HG03159 (cell line): Measurements from ENCODE around the gene GTF3C6.
"Not testable (repeated sequence)": the region's sequence is repeated elsewhere in the genome, so short reads cannot be mapped to it uniquely, and the experiment has no call there.

Source experiments
- ATAC-seq: cut with Tn5 transposase; IDR thresholded peaks from one replicate; pipeline ENCODE4 v1.9.1; 2021; ENCODE audit warnings: mild to moderate bottlenecking, moderate library complexity; ENCODE audit not compliant: unreplicated experiment

Gene GTF3C6

DNA sequence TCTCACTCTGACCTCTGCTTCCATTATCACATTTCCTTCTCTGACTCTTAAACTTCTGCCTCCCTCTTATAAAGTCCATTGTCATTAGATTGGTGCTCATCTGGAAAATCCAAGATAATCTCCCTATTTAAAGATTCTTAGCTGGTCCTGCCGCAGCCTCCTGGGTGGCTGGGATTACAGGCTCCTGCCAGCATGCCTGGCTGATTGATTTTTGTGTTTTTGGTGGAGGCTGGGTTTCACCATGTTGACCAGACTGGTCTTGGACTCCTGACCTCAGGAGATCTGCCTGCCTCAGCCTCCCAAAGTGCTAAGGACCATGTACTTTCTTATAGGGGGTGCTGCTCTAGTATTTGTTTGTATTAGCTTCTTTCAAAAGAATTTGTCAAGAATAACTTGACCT lies 18.1 kb downstream of the GTF3C6 start:
- no peak for ATAC-seq

DNA sequence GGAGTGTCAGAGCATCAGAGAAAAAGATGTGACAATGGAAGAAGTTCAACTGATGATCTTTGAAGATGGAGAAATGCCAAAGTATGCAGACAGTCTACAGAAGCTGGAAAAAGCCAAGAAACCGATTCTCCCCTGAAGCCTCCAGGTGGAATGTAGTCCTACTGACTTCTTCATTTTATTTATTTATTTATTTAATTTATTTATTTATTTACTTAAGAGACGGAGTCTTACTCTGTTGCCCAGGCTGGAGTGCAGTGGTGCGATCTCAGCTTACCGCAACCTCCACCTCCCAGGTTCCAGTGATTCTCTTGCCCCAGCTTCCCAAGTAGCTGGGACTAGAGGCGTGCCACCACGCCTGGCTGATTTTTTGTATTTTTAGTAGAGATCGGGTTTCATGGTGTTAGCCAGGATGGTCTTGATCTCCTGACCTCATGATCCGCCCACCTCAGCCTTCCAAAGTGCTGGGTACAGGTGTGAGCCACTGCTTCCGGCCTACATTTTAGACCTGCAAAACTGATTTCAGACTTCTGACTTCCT lies 21.1 kb downstream of the GTF3C6 start:
- no peak for ATAC-seq

DNA sequence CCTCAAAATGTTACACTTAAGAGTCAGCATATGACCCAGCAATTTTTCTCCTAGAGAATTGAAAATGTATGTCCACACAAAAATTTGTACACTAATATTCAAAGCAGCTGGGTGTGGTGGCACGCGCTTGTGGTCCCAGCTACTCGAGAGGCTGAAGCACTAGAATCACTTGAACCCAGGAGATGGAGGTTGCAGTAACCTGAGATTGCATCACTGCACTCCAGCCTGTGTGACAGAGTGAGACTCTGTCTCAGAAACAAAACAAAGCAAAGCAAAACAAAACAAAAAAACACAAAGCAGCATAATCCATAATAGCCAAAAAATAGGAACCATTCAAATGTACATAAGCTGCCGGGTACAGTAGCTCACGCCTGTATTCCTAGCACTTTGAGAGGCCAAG lies 21.7 kb downstream of the GTF3C6 start:
- ATAC-seq: no peak

DNA sequence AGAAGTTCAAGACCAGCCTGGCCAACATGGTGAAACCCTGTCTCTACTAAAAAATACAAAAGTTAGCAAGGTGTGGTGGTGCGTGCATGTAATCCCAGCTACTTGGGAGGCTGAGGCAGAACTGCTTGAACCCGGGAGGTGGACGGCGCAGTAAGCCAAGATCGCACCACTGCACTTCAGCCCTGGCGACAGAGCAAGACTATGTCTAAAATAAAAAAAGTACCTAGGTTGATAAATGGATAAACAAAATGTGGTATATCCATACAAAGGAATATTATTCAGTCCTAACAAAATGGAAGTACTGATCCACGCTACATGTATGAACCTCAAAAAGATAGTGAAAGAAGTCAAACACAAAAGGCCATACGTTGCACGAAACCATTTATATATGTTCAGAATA lies 22.1 kb downstream of the GTF3C6 start:
- no peak for ATAC-seq

DNA sequence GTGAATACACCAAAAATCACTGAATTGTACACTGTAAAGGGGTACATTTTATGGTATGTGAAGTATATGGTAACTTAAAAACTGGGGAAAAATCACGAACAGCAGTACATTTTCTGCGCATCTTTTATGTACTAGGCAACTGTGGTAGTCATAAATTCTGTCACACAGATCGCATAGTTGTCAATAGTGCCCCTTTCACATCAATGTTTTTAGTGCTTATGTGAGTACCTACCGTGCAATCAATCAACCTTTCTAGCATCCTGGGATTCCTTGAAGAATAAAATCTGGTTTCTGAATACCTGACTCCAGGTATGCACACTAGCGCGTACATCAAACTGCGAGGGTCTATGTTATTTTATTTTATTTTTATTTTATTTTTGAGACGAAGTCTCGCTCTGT lies 22.7 kb downstream of the GTF3C6 start:
- ATAC-seq: no peak

DNA sequence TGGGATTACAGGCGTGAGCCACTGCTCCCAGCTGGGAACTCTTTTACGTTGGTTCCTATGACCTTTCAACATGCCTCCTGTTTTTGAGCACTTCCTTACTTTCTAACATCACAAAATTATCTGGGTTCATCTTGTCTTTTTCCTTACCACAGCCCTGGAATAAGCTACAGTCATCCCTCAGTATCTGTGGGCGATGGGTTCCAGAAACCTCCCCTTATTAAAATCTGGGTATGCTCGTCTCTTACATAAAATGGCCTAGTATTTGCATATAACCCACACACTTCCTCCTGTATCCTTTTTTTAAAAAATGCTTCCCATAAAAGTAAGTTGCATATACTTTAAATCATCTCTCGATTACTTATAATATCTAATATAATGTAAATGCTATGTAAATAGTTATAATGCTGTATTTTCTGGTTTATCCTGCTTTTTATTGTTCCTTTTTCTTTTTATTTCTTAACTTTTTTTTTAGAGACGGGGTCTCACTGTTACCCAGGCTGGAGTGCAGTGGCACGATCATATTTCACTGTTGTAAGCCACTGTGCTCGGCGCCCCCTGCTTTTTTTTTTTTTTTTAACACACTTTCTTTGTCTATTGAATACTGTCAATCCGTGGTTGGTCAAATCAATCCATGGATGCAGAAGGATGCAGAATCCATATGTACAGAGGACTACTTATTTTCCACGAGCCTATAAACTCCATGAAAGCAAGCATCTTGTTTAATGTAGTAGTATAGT lies 32.5 kb downstream of the GTF3C6 start:
- ATAC-seq: no peak

DNA sequence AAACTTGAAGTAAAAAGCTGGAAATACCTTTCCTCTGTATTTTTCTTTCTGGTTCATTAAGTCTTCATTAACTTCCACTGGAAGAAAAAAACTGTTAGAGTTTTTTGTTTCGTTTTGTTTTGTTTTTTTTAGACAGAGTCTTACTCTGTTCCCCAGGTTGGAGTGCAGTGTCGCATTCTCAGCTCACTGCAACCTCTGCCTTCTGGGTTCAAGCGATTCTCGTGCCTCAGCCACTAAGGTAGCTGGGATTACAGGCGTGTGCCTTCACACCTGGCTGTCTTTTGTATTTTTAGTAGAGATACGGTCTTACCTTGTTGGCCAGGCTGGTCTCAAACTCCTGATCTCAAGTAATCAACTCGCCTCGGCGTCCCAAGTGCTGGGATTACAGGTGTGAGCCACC lies 38.2 kb downstream of the GTF3C6 start:
- no peak for ATAC-seq

DNA sequence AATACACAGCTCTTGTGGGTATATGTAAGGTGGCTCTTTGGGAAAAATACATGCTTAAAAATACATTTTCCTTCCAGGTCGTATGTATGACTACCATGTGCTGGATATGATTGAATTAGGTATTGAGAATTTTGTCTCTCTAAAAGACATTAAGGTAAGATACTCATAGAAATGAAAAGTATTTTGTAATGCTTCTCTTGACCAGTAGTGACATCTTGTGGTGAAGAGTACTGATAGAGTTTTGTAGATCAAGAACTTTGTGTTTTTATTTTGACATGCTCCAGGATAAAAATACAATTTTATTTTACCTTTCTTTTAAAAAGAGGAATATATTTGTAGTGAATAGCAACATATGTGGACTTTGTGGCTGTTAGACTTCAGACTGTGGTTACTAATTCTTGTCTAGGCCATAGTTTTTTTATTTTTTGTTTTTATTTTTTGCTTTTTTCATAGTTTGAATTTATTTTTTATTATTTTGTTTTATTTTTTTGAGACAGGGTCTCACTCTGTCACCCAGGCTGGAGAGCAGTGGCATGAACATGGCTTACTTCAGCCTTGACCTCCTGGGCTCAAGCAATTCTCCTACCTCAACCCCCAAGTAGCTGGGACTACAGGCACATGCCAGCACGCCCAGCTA lies 41.2 kb downstream of the GTF3C6 start:
- no peak for ATAC-seq

DNA sequence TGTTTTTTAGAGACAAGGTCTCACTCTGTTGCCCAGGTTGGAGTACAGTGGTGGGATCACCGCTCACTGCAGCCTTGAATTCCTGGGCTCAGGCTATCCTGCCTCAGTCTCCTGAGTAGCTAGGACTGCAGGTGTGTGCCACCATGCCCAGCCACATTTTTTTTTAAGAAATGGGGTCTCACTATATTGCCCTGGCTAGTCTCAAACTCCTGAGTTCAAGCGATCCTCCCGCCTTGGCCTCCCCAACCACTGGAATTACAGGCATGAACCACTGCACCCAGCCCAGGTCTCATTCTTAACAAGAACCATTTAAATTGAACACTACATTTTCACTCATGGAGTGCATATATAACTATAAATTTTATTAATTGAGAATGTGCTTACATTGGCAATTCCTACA lies 43.8 kb downstream of the GTF3C6 start:
- no peak for ATAC-seq

DNA sequence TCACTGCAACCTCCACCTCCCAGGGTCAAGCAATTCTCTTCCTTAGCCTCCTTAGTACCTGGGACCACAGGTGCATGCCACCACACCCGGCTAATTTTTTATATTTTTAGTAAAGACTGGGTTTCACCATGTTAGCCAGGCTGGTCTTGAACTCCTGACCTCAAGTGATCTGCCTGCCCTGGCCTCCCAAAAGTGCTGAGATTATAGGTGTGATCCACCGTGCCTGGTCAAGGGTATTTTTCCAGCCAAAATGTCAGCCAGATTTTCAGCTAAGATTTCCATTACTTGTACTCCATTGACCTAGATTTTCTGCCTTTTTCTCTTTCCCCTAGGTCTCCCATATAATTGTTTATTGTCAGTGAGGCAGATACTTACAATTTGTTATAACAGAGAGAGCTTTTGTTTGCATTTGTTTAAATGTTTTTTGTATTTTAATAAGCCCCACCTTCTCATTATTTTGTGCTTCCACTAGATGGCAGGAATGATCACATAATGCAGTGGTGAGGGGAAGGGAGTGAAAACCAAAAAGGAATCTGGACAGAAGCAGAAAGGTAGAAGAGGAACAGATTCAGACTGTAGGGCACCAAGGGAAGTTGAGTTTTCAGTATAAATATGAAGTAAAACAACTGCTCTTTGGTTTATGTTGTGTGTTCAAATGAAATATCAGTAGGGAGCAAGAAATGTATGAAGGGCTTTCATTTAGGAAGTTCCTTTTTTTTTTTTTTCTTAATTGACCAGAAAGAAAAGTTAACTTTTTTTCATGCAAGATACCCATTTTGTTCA lies 53.0 kb downstream of the GTF3C6 start:
- no peak for ATAC-seq

DNA sequence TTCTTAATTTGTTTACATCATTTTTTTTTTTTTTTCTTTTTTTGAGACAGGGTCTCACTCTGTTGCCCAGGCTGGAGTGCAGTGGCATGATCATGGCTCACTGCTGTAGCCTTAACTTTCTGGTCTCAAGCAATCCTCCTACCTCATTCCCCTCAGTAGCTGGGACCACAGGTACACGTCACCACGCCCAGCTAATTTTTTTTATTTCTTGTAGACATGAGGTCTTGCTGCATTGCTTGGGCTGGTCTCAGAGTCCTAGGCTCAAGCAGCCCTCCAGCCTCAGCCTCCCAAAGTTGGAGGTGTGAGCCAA lies 53.6 kb downstream of the GTF3C6 start:
- ATAC-seq: no peak

DNA sequence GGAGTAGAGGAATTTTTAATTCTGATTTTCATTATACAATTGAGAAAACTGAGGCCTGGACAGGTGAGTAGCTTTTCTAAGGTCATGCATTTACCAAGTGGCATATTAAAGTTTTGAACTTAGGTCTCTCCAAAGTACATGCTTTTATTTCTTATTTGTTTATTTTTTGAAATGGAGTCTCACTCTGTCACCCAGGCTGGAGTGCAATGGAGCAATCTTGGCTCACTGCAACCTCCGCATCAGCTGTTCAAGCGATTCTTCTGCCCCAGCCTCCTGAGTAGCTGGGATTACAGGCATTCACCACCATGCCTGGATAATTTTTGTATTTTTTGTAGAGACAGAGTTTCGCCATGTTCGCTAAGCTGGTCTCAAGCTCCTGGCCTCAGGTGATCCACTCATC lies 54.0 kb downstream of the GTF3C6 start:
- ATAC-seq: not testable (repeated sequence)

DNA sequence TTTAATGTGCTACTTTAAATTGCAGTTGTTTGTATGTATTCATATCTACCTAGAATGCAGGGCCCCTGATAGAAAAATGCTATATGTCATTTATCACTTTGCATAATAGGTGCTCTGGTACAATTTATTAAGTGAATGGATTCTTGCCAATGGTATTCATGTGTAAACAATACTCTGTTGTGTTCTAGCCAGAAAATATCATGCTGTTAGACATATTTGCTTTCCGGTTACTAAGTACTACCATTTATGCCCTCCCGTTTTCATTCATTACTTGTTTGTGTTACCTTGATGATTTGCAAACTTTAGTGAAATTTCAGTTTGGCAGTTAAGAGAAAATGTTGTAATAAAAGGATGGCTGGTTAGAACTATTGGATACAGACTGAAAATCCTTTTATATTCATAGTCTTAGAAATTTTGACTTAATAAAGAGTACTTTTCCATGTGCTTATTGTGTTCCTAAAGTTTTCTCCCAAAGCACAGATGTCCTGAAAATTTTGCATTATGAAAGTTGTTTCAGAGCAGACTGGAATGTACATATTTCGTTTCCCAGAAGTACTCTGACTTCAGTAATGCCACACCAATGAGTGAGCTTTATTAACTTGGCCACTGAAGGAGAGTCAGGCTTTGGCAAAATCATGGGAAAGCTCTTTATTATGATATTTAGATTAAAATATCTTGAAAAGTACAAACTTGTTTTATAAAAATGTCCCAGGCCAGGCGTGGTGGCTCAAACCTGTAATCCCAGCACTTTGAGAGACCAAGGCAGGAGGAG lies 54.8 kb downstream of the GTF3C6 start:
- ATAC-seq: no peak

DNA sequence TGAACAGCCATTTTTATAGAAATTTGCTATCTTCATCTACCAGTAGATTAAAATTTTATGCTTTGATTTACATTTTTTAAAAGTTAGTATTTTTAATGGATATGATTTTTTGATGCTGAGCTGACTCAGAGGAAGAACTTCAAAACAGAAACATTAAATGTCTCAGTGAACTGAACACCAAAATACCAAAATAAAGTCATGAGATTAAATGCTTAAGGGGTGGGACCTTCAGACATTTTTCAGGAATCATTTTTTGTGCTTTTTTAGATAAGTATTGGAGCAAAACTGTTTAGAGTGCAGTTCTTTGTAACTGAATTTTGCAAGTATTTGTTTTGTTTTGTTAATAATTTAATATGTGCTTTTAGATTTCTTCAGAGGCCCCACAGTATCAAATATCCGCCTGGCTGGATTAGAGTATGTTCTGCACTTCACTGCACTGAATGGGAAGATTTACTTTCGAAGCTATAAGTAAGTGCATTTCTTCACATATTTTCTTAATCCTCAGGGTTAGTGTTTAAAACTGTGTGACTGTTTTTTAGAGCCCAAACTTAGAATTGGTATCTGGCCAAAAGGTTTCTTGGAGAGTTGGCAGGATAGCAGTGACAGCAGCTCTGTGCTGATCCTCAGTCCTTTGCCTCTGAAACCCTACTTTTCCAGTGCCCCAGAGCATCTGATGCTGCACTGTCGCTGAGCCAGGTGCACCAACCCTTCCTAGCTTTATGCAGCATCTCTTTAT lies 57.1 kb downstream of the GTF3C6 start:
- no peak for ATAC-seq

DNA sequence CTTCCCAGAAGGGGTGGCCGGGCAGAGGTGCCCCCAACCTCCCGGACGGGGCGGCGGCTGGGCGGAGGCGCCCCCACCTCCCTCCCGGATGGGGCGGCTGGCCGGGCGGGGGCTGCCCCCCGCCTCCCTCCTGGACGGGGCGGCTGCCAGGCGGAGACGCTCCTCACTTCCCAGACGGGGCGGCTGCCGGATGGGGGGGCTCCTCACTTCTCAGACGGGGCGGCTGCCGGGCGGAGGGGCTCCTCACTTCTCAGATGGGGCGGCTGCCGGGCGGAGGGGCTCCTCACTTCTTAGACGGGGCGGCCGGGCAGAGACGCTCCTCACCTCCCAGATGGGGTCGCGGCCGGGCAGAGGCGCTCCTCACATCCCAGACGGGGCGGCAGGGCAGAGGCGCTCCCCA lies 58.7 kb downstream of the GTF3C6 start:
- ATAC-seq: not testable (repeated sequence)
